AG09319 (cell line): Measurements from ENCODE around the gene CAPN15.
A peak's percentile ranks its signal among the peaks of the same experiment; 100 is the strongest.

Source experiments
- DNase-seq: peaks from one replicate; pipeline ENCODE4 v3.0.0-alpha.2; 2010; ENCODE audit warnings: low read depth; ENCODE audit errors: extremely low read depth
- CTCF ChIP-seq: IDR thresholded peaks from 2 replicates; pipeline ENCODE4 v1.5.1; 2011; ENCODE audit warnings: low read depth, mild to moderate bottlenecking, inconsistent platforms, low read length, moderate library complexity

CAPN15 gene

DNA sequence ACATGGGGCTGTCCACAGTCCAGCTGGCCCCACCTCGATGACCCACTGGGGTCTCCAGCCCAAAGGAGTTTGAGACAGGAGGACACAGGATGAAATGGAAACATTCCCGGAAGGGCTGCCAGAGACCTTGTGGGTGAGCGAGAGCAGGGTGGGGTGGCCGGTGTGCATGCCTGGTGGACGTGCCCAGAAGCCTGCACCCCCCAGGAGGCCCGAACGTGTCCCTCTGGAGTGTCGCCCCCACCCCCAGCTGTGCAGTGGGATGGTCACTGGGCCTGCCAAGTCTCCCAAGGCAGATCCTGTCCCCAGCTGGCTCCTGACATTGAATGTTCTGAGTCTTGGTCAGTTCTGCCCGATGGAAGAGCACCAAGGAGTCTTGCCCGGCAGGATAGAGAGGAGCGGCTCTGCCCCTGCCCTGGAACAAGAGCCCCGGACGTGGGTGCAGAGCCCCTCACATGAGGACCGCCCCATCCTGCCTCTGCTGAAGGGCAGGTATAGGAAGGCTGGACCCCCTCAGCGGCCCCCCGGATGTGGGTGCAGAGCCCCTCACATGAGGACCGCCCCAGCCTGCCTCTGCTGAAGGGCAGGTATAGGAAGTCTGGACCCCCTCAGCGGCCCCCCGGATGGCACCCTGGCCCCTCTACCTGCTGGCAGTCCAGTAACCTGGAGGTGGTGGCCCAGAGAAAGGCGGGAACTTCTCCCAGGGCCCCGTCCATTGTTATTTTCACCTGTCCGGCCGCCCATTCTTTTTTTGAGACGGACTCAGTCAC, 3.1 kb upstream of the CAPN15 start:
- DNase-seq = no peak

DNA sequence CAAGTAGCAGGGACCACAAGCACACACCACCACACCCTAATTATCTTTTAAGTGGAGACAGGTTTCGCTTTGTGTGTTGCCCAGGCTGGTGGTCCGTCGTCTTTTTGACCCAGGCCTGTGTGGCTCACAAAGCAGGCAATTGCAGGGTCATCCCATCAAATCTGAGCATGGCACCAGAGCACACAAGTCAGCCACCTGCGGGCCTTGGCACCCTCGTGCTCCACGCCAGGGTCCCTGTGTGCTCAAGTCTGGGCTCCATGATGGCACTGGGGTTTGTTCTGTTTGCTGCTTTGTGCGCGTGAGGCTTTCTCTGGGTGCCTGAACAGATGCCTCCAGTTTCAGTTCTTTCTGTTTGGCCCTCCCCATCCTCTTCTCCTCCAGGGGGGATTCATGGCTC, 2.4 kb upstream of the CAPN15 start:
- no peak for TF ChIP-seq CTCF
- DNase-seq = no peak

More for the DNA sequence above, 3.1 kb upstream of the CAPN15 start:
- no peak for TF ChIP-seq CTCF

DNA sequence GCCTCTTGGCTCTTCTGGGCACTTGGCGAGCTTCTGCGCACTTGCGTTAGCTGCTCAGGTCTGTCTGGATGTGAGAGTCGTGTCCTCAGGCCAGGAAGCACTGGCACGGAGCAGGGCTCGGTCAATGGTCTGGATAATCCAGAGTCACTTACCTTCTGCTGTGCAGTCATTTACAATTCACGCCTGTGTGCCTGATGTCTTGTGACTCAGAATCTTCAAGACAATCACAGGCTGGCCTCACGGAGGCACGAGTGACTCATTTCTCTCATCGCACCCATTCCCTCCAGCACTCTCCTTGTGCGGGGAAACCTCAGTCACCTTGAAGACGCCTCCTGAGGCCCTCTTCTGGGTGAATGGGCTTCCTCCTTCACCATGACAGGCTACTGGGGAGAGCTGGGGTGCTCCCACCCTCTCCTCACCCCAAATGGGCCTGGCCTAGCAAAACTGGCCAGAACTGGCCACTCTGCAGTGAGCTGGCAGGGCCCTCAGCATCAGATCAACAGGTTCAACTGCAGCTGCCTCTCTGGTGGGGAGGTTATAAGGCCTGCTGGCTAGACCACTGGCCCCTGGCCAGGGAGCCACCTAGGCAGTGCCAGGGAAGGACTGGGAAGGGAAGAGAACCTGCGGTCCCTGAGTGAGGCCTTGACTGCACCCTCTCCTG, 1.9 kb upstream of the CAPN15 start:
- TF ChIP-seq CTCF = no peak
- peak; percentile 29 for DNase-seq

GRCh38 chr16:526181-527014, 1.1 kb upstream of the CAPN15 start:
- TF ChIP-seq CTCF = no peak
- DNase-seq = no peak

- no peak for TF ChIP-seq CTCF
- no peak for DNase-seq
Measured at GRCh38 chr16:528111-529011, 849 bp downstream of the CAPN15 start.

DNA sequence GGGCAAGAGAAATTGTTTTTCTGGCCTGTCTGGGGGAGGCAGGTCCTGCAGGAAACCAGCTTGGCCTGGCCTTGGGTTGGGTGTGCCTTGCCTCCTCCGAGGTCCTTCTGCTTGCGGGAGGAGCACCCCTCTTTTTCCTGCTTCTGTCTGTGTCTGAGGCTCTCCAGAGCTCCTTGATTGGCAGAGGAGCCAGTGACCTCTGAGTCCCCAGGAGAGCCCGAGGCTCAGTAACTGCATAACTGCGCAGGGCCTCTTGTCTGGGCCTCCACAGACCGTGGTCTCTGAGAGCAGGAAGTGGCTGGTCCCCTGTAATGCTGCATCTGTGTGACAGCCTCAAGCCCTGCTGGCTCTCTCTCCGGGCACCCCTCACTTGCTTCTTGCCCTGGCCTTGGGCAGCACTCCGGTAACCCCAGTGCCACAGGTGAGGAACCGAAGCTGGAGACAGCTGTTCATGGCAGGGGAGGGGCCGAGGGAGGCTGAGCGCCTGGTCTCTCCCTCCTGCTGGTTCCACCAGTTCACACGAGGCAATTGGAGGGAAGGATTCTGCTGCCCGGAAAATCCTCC, 1.6 kb downstream of the CAPN15 start:
- DNase-seq = no peak
- TF ChIP-seq CTCF = no peak
